Raji (cell line): Measurements from ENCODE around the gene SYMPK.

Experiments used
- POLR2A ChIP-seq: IDR thresholded peaks from 2 replicates; pipeline ENCODE4 v1.6.1; 2011; ENCODE audit warnings: low read depth, low read length, control low read depth; ENCODE audit not compliant: insufficient read depth

The SYMPK gene

GRCh38 chr19:45824531-45825262 is 38.2 kb downstream of the SYMPK start:
- TF ChIP-seq POLR2A: no peak

- TF ChIP-seq POLR2A: no peak
Measured at GRCh38 chr19:45824041-45824471, 38.9 kb downstream of the SYMPK start.

- TF ChIP-seq POLR2A: no peak
Measured at GRCh38 chr19:45823182-45823581, 39.8 kb downstream of the SYMPK start.

GRCh38 chr19:45822716-45823115 is 40.2 kb downstream of the SYMPK start:
- TF ChIP-seq POLR2A: no peak

GRCh38 chr19:45821570-45821969 is 41.4 kb downstream of the SYMPK start:
- no peak for TF ChIP-seq POLR2A

GRCh38 chr19:45821103-45821521 is 41.8 kb downstream of the SYMPK start:
- TF ChIP-seq POLR2A: no peak

GRCh38 chr19:45820413-45821102 is 42.4 kb downstream of the SYMPK start:
- no peak for TF ChIP-seq POLR2A

GRCh38 chr19:45819769-45820168 is 43.2 kb downstream of the SYMPK start:
- no peak for TF ChIP-seq POLR2A

- no peak for TF ChIP-seq POLR2A
Measured at GRCh38 chr19:45817725-45818301, 45.1 kb downstream of the SYMPK start.

- TF ChIP-seq POLR2A: no peak
Measured at GRCh38 chr19:45817010-45817724, 45.8 kb downstream of the SYMPK start.

- TF ChIP-seq POLR2A: no peak
Measured at GRCh38 chr19:45816236-45817009, 46.5 kb downstream of the SYMPK start.

GRCh38 chr19:45815481-45816216 is 47.3 kb downstream of the SYMPK start:
- TF ChIP-seq POLR2A: no peak

- TF ChIP-seq POLR2A: no peak
Measured at GRCh38 chr19:45814851-45815480, 48.0 kb downstream of the SYMPK start, which contains the start of gene RSPH6A. Gene RSPH6A, minus strand, starts transcription at chr19:45815308. Its CDS starts 132 bp downstream, at chr19:45815176.
